GM10248 (cell line): ENCODE data around the gene GRHL3.
A peak's percentile ranks its signal among the peaks of the same experiment; 100 is the strongest.

Source experiments
- CTCF ChIA-PET: fragments of 300-600 bp; sonication (Branson Sonifier 250); formaldehyde crosslinking; extraction: SDS; loops from one replicate; lab custom pipeline; 2021; ENCODE audit warnings: antibody characterized with exemption; lab: Yijun Ruan, JAX
- POLR2A ChIA-PET: fragments of 350-650 bp; sonication (Branson Sonifier 250); formaldehyde crosslinking; extraction: SDS; loops from one replicate; lab custom pipeline; 2020; ENCODE audit warnings: antibody characterized with exemption; lab: Yijun Ruan, JAX
- DNase-seq: peaks from one replicate; pipeline ENCODE4 v3.0.0; 2012; ENCODE audit errors: extremely low spot score
- TF ChIP-seq, protein P1 (sequence below): IDR thresholded peaks from 2 replicates; pipeline ENCODE4 v1.5.1; 2012; ENCODE audit warnings: mild to moderate bottlenecking, low read depth; ENCODE audit errors: extremely low read depth, missing control alignments, control extremely low read depth

The GRHL3 gene

DNA sequence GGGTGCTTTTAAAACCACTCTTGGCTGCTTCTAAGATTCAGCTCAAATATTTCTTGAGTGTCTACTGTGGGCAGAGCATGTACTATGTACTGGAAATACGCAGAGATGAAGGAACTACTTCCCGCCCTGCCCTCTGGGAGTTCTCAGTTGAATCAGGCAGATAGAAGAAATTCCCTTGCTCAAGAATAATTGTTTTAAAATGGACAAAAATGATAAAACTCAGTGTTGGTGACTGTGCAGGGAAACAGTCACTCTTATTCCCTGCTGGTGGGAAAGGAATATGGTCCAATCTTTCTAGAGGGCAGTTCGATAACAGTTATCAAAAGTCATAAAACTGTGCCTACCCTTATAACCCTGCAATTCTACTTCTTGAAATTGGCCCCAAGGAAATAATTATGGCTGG lies 16.9 kb upstream of the GRHL3 start:
- DNase-seq, result no peak
- ChIA-PET CTCF (interaction anchor here (1.1 to 2.6 kb wide), 4 partner anchors 11 to 89 kb away, joined by 3 to 15 read pairs (median 3); no protein-coding TSS in a partner anchor), POLR2A (no interaction called here)
- TF ChIP-seq, protein P1, sequence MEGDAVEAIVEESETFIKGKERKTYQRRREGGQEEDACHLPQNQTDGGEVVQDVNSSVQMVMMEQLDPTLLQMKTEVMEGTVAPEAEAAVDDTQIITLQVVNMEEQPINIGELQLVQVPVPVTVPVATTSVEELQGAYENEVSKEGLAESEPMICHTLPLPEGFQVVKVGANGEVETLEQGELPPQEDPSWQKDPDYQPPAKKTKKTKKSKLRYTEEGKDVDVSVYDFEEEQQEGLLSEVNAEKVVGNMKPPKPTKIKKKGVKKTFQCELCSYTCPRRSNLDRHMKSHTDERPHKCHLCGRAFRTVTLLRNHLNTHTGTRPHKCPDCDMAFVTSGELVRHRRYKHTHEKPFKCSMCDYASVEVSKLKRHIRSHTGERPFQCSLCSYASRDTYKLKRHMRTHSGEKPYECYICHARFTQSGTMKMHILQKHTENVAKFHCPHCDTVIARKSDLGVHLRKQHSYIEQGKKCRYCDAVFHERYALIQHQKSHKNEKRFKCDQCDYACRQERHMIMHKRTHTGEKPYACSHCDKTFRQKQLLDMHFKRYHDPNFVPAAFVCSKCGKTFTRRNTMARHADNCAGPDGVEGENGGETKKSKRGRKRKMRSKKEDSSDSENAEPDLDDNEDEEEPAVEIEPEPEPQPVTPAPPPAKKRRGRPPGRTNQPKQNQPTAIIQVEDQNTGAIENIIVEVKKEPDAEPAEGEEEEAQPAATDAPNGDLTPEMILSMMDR, result no peak

DNA sequence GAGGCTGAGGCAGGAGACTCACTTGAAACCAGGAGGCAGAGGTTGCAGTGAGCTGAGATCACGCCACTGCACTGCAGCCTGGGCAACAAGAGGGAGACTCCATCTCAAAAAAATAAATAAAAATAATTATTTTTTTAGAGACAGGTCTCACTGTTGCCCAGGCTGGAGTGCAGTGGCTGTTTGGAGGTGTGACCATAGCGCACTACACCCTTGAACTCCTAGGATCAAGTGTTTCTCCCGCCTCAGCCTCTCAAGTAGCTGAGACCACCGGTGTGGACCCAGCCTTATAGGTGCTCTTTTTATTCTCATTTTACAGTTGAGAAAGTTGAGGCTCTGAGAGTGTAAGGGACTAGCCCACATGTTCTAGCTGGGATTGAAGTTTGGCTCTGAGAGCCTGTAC lies 15.6 kb upstream of the GRHL3 start:
- no peak for DNase-seq
- POLR2A ChIA-PET, result no interaction called here
- TF ChIP-seq, protein P1, result no peak
- CTCF ChIA-PET, result interaction anchor here (1.0 to 1.4 kb wide), 2 partner anchors 106 to 153 kb away, joined by 3 to 4 read pairs; no protein-coding TSS in a partner anchor

DNA sequence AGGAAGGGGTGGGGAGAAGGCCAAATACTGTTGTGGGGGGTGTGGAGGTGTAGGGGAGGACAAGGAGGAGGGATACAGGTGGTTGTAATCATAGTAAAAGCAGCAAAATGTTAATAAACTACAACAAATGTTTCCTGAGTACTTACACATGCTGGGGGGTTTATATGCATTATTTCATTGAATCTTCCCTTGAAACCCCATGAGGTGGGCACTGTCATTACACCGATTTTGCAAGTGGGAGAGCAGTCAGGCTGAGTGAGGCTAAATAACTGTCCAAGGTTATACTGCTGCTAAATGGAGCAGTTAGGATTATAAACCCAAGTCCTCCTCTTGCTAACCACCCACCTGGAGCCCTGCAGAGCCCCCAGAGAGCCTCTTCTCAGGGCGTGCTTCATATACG lies 14.4 kb upstream of the GRHL3 start:
- DNase-seq, result no peak
- ChIA-PET POLR2A (no interaction called here), CTCF (interaction anchor here (1.0 to 2.3 kb wide), 3 partner anchors 8 to 40 kb away, joined by 3 to 5 read pairs (median 3); no protein-coding TSS in a partner anchor)
- TF ChIP-seq, protein P1, result no peak

DNA sequence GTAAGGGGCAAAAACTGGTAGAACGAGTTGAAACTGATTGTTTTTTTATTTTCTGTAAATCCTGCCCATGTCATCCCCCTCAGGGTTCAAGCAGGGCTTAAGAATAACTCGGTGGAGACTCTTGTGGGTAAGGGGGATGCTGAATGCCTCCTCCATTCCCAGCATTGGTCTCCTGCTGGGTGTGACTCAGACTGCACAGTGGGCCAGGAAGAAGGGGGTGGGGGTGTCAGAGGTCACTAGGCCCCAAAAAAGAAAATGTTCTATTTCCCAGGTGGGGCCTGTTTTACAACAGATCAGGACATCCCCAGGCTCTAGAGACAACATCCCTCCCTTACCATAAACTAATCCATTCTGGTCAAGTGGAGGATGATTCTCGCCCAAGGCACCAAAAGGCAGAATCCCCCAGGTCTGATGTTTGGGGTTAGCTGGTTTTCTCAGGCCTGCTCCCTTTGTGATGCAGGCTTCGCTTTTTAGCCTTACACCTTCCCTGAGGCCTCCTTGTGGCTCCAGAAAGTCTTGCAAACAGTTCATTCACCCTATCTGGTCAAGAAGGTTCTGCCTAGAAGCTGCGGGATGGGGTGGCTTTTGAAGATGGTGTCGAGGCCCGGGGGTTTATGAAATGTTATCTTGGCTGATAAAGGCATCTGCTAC lies 10.7 kb upstream of the GRHL3 start:
- ChIA-PET CTCF (interaction anchor here (1.1 to 2.1 kb wide), 3 partner anchors 83 to 110 kb away, joined by 5 to 6 read pairs (median 6); no protein-coding TSS in a partner anchor), POLR2A (no interaction called here)
- DNase-seq, result no peak
- TF ChIP-seq, protein P1, result peak; percentile 10

DNA sequence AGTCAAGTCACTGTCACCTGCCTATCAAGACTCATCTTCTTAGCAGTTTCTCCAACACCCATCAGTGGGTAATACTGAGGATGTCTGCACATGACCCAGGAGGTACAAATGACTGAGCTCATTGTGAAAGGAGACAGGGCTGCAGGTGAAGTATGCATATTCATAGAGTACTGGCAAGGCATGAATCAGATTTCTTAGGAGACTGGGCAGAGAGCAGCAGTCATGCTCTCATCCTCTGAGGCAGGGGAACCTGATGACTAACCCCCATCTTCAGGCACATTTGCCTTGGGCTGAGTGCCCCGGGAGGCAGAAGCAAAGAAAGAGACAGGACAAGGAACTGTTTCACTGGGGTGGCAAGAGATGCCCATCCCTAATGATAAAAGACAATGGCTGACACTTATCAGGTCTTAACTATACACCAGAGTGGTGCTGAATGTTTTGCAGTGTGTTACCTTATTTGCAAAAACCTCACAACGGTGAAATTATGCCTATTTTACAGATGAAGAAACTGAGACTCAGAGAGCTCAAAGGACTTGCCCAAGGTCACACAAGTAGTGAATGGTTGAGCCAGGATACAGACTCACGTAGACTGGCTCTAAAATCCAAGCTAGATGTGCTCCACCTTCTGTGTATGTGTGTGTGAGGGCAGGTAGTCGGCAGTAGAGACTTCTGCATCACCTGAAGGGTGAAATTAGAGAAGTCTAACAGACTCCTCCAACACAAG lies 9.2 kb upstream of the GRHL3 start:
- TF ChIP-seq, protein P1, result no peak
- DNase-seq, result no peak
- POLR2A ChIA-PET, result no interaction called here
- CTCF ChIA-PET, result interaction anchor here (0.9 to 2.1 kb wide), 5 partner anchors 27 to 111 kb away, joined by 3 to 6 read pairs (median 3); no protein-coding TSS in a partner anchor

DNA sequence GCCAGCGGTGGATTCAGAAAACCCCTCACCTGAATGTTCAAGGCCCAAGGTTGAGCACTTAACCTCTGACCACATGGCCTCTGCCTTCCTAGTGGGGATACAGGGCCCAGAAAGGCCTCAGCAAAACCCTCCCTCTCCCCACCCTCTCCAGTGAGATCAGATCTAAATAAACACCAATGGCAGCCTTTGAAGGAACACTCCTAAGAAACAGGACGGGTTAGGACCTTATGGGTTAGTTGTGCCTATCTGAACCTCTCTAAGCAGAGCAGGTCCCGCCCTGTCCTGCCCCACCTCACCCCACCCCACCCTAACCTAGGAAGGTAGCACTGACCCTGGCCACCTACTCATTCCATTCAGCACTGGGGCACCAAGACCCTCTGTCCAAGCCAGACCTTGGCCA lies 7.9 kb upstream of the GRHL3 start:
- DNase-seq, result no peak
- TF ChIP-seq, protein P1, result no peak
- ChIA-PET CTCF (interaction anchor here (1.2 kb wide), 1 partner anchor 276 kb away, joined by 3 read pairs; no protein-coding TSS in a partner anchor), POLR2A (no interaction called here)
